GOT3 (cell line): Measurements from ENCODE around the gene CLSTN3.

Source experiments
- DNase-seq: peaks from one replicate; lab custom pipeline; 2025; ENCODE audit warnings: mixed read lengths; lab: John Stamatoyannopoulos, UW

Gene CLSTN3

GRCh38 chr12:7188562-7189397, 58.6 kb downstream of the CLSTN3 start:
- peak; percentile 47 for DNase-seq

GRCh38 chr12:7189398-7190267, 59.5 kb downstream of the CLSTN3 start, which contains the start of gene PEX5:
TSS of gene PEX5 (plus strand) at chr12:7189686. CDS start at chr12:7190378, 692 bp downstream.
- DNase-seq = no peak

- no peak for DNase-seq
Observed at GRCh38 chr12:7190268-7191055, 60.3 kb downstream of the CLSTN3 start.

- DNase-seq = no peak
Observed at GRCh38 chr12:7193674-7194073, 63.5 kb downstream of the CLSTN3 start.

- no peak for DNase-seq
Observed at GRCh38 chr12:7197841-7198240, 67.7 kb downstream of the CLSTN3 start.

- DNase-seq = no peak
Observed at GRCh38 chr12:7203109-7203508, 72.9 kb downstream of the CLSTN3 start.

GRCh38 chr12:7205091-7205490, 74.9 kb downstream of the CLSTN3 start:
- no peak for DNase-seq

GRCh38 chr12:7206691-7207090, 76.5 kb downstream of the CLSTN3 start:
- no peak for DNase-seq

- DNase-seq = no peak
Observed at GRCh38 chr12:7207866-7208625, 77.9 kb downstream of the CLSTN3 start.
